ENCODE measurements around the gene KATNAL1.

KATNAL1 gene

GRCh38 chr13:30257468-30258099 is 49.8 kb downstream of the KATNAL1 start:
- DNase-seq (ENCODE audit: low spot score in 2 of 2) = no peak
- peaks cover 11% of the 10 kb centered on the region for H3K4me1 ChIP-seq
- H3K36me3 ChIP-seq (replicated peaks) = peaks cover 6% of the 10 kb centered on the region
- no peaks in the 10 kb centered on the region for H3K27me3 ChIP-seq (ENCODE audit: low read depth)
- no peaks in the 10 kb centered on the region for H3K9me3 ChIP-seq
- no peak overlapping the region for H3K4me3 ChIP-seq
- in situ Hi-C loops (cut with MboI; ENCODE audit: low sequenced_read_pairs) = no loop called here

- Histone ChIP-seq H3K4me1 (peaks cover 11% of the 10 kb centered on the region), H3K4me3 (no peak overlapping the region)
- in situ Hi-C loops (cut with MboI; ENCODE audit: low sequenced_read_pairs) = no loop called here
These were observed 50.5 kb downstream of the KATNAL1 start for GRCh38 chr13:30256713-30257467.

GRCh38 chr13:30255696-30256095 is 51.7 kb downstream of the KATNAL1 start:
- no peaks in the 10 kb centered on the region for H3K9me3 ChIP-seq
- in situ Hi-C loops (cut with MboI; ENCODE audit: low sequenced_read_pairs) = no loop called here
- no peak for DNase-seq (ENCODE audit: low spot score in 2 of 2)
- H3K4me3 ChIP-seq = no peak overlapping the region
- peaks cover 6% of the 10 kb centered on the region for H3K36me3 ChIP-seq (replicated peaks)
- H3K27me3 ChIP-seq (ENCODE audit: low read depth) = no peaks in the 10 kb centered on the region
- H3K4me1 ChIP-seq = peaks cover 11% of the 10 kb centered on the region

More at GRCh38 chr13:30256713-30257467, 50.5 kb downstream of the KATNAL1 start:
- Histone ChIP-seq H3K9me3 (no peaks in the 10 kb centered on the region), H3K36me3 (replicated peaks) (peaks cover 6% of the 10 kb centered on the region), H3K27me3 (ENCODE audit: low read depth) (no peaks in the 10 kb centered on the region)
- no peak for DNase-seq (ENCODE audit: low spot score in 2 of 2)

- Histone ChIP-seq H3K4me1 (peaks cover 11% of the 10 kb centered on the region), H3K9me3 (no peaks in the 10 kb centered on the region), H3K27me3 (ENCODE audit: low read depth) (no peaks in the 10 kb centered on the region), H3K36me3 (replicated peaks) (peaks cover 6% of the 10 kb centered on the region), H3K4me3 (no peak overlapping the region)
- in situ Hi-C loops (cut with MboI; ENCODE audit: low sequenced_read_pairs) = no loop called here
- no peak for DNase-seq (ENCODE audit: low spot score in 2 of 2)
These were observed 53.5 kb downstream of the KATNAL1 start for GRCh38 chr13:30253830-30254229.

GRCh38 chr13:30247406-30247805 is 59.9 kb downstream of the KATNAL1 start:
- H3K9me3 ChIP-seq = no peaks in the 10 kb centered on the region
- no peaks in the 10 kb centered on the region for H3K27me3 ChIP-seq (ENCODE audit: low read depth)
- H3K4me1 ChIP-seq = no peaks in the 10 kb centered on the region
- H3K36me3 ChIP-seq (replicated peaks) = no peaks in the 10 kb centered on the region; the same call in 1 of the 2 replicates
- DNase-seq (ENCODE audit: low spot score in 2 of 2) = no peak
- in situ Hi-C loops (cut with MboI; ENCODE audit: low sequenced_read_pairs) = no loop called here
- H3K4me3 ChIP-seq = no peak overlapping the region

- in situ Hi-C loops (cut with MboI; ENCODE audit: low sequenced_read_pairs) = no loop called here
- no peaks in the 10 kb centered on the region for H3K4me1 ChIP-seq
These were observed 65.8 kb downstream of the KATNAL1 start for GRCh38 chr13:30241532-30241931.

GRCh38 chr13:30240608-30241007 is 66.7 kb downstream of the KATNAL1 start:
- Histone ChIP-seq H3K4me3 (no peak overlapping the region), H3K36me3 (replicated peaks) (0 out of 2 replicates have a peak, but pooled peaks cover 3% of the 10 kb centered on the region), H3K27me3 (ENCODE audit: low read depth) (no peaks in the 10 kb centered on the region), H3K9me3 (no peaks in the 10 kb centered on the region), H3K4me1 (no peaks in the 10 kb centered on the region)
- no peak for DNase-seq (ENCODE audit: low spot score in 2 of 2)
- in situ Hi-C loops (cut with MboI; ENCODE audit: low sequenced_read_pairs) = no loop called here

More at GRCh38 chr13:30241532-30241931, 65.8 kb downstream of the KATNAL1 start:
- 0 out of 2 replicates have a peak, but pooled peaks cover 3% of the 10 kb centered on the region for H3K36me3 ChIP-seq (replicated peaks)
- no peaks in the 10 kb centered on the region for H3K9me3 ChIP-seq
- no peak for DNase-seq (ENCODE audit: low spot score in 2 of 2)
- no peaks in the 10 kb centered on the region for H3K27me3 ChIP-seq (ENCODE audit: low read depth)
- no peak overlapping the region for H3K4me3 ChIP-seq

- Histone ChIP-seq H3K9me3 (no peaks in the 10 kb centered on the region), H3K36me3 (replicated peaks) (peaks cover 3% of the 10 kb centered on the region; the same call in 1 of the 2 replicates), H3K4me3 (no peak overlapping the region), H3K4me1 (peaks cover 28% of the 10 kb centered on the region), H3K27me3 (ENCODE audit: low read depth) (no peaks in the 10 kb centered on the region)
- in situ Hi-C loops (cut with MboI; ENCODE audit: low sequenced_read_pairs) = no loop called here
- DNase-seq (ENCODE audit: low spot score in 2 of 2) = no peak
These were observed 72.1 kb downstream of the KATNAL1 start for GRCh38 chr13:30235216-30235615.

- Histone ChIP-seq H3K4me1 (peaks cover 28% of the 10 kb centered on the region), H3K4me3 (no peak overlapping the region), H3K27me3 (ENCODE audit: low read depth) (no peaks in the 10 kb centered on the region), H3K36me3 (replicated peaks) (peaks cover 5% of the 10 kb centered on the region; the same call in 1 of the 2 replicates), H3K9me3 (no peaks in the 10 kb centered on the region)
- DNase-seq (ENCODE audit: low spot score in 2 of 2) = peak; percentile 63 to 86
- in situ Hi-C loops (cut with MboI; ENCODE audit: low sequenced_read_pairs) = no loop called here
These were observed 72.7 kb downstream of the KATNAL1 start for GRCh38 chr13:30234619-30235162.

GRCh38 chr13:30224732-30225131 is 82.6 kb downstream of the KATNAL1 start:
- peaks cover 16% of the 10 kb centered on the region for H3K36me3 ChIP-seq (replicated peaks)
- H3K9me3 ChIP-seq = no peaks in the 10 kb centered on the region; the same call in 1 of the 2 replicates
- in situ Hi-C loops (cut with MboI; ENCODE audit: low sequenced_read_pairs) = no loop called here
- DNase-seq (ENCODE audit: low spot score in 2 of 2) = no peak
- no peak overlapping the region for H3K4me3 ChIP-seq
- no peaks in the 10 kb centered on the region for H3K27me3 ChIP-seq (ENCODE audit: low read depth)
- H3K4me1 ChIP-seq = no peaks in the 10 kb centered on the region

- peaks cover 13% of the 10 kb centered on the region for H3K36me3 ChIP-seq (replicated peaks)
- no peak for DNase-seq (ENCODE audit: low spot score in 2 of 2)
- no peak overlapping the region for H3K4me3 ChIP-seq
- no peaks in the 10 kb centered on the region for H3K4me1 ChIP-seq
- H3K27me3 ChIP-seq (ENCODE audit: low read depth) = no peaks in the 10 kb centered on the region
- in situ Hi-C loops (cut with MboI; ENCODE audit: low sequenced_read_pairs) = no loop called here
- H3K9me3 ChIP-seq = no peaks in the 10 kb centered on the region; the same call in 1 of the 2 replicates
These were observed 85.1 kb downstream of the KATNAL1 start for GRCh38 chr13:30222254-30222653.

GRCh38 chr13:30216111-30216510 is 91.2 kb downstream of the KATNAL1 start:
- H3K27me3 ChIP-seq (ENCODE audit: low read depth) = no peaks in the 10 kb centered on the region
- no peak for DNase-seq (ENCODE audit: low spot score in 2 of 2)
- H3K4me3 ChIP-seq = no peak overlapping the region
- H3K9me3 ChIP-seq = no peaks in the 10 kb centered on the region
- no peaks in the 10 kb centered on the region for H3K36me3 ChIP-seq (replicated peaks)
- H3K4me1 ChIP-seq = no peaks in the 10 kb centered on the region
- in situ Hi-C loops (cut with MboI; ENCODE audit: low sequenced_read_pairs) = no loop called here

GRCh38 chr13:30212256-30212655 is 95.1 kb downstream of the KATNAL1 start:
- in situ Hi-C loops (cut with MboI; ENCODE audit: low sequenced_read_pairs) = no loop called here
- H3K36me3 ChIP-seq (replicated peaks) = peaks cover under 1% of the 10 kb centered on the region; the same call in 1 of the 2 replicates

GRCh38 chr13:30211745-30212144 is 95.6 kb downstream of the KATNAL1 start:
- Histone ChIP-seq H3K4me1 (no peaks in the 10 kb centered on the region), H3K36me3 (replicated peaks) (peaks cover 4% of the 10 kb centered on the region; the same call in 1 of the 2 replicates), H3K4me3 (no peak overlapping the region), H3K27me3 (ENCODE audit: low read depth) (no peaks in the 10 kb centered on the region), H3K9me3 (no peaks in the 10 kb centered on the region)
- in situ Hi-C loops (cut with MboI; ENCODE audit: low sequenced_read_pairs) = no loop called here
- DNase-seq (ENCODE audit: low spot score in 2 of 2) = no peak

More at GRCh38 chr13:30212256-30212655, 95.1 kb downstream of the KATNAL1 start:
- no peak for DNase-seq (ENCODE audit: low spot score in 2 of 2)
- no peaks in the 10 kb centered on the region for H3K4me1 ChIP-seq
- H3K4me3 ChIP-seq = no peak overlapping the region
- H3K9me3 ChIP-seq = no peaks in the 10 kb centered on the region
- H3K27me3 ChIP-seq (ENCODE audit: low read depth) = no peaks in the 10 kb centered on the region

All from HAP-1 (cell line).